HTERT RPE-1 (cell line): Measurements from ENCODE around the gene TAGAP.

Experiments
- in situ Hi-C: fragments of 300-500 bp; cut with MboI; formaldehyde crosslinking; loops from 4 replicates; pipeline ENCODE4 v1.14.3; 2020; ENCODE audit warnings: low sequenced_read_pairs

Gene TAGAP, protein sequence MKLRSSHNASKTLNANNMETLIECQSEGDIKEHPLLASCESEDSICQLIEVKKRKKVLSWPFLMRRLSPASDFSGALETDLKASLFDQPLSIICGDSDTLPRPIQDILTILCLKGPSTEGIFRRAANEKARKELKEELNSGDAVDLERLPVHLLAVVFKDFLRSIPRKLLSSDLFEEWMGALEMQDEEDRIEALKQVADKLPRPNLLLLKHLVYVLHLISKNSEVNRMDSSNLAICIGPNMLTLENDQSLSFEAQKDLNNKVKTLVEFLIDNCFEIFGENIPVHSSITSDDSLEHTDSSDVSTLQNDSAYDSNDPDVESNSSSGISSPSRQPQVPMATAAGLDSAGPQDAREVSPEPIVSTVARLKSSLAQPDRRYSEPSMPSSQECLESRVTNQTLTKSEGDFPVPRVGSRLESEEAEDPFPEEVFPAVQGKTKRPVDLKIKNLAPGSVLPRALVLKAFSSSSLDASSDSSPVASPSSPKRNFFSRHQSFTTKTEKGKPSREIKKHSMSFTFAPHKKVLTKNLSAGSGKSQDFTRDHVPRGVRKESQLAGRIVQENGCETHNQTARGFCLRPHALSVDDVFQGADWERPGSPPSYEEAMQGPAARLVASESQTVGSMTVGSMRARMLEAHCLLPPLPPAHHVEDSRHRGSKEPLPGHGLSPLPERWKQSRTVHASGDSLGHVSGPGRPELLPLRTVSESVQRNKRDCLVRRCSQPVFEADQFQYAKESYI

DNA sequence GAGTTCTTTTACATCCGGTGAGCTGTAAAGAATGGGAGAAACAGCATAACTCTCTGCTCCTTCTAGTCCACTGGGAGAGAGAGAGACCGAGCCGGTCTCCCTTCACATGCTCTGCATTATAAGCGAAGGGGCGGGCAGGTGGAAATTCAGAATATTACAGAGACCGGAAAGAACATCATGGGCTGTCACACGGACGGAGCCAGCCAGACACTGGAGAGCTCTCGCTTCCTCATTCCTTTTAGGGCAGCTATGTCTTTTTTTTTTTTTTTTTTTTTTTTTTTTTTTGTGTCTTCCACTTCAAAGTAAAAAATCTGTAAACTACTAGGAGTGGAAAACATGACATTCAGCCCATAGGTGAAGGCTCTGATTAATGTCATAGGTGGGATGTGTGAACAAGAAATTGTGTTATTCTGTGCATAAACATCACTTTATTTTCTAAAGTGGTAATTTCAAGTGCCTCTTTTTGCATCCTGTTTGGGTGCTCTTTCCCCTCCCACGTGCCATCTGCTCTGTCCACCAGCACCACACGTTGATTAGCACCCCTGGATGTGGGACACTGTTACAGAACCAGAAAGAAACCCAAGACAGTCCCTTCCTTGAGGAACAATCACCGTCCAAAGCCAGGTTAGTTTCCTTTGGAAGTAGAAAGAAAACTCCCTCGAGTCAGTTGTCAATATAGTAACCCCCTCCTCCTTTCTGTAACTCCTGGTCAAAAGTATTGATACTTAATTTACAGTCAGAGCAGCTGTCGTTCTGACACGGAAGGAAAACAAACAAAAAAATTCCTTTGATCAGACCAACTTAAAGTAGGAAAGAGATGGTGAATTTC, at the start of gene TAGAP:
TSS of gene TAGAP (minus strand) at position 93 of the 829 bp plus-strand sequence. CDS start 845 bp downstream, outside the sequence.
- in situ Hi-C loops: no loop called here

DNA sequence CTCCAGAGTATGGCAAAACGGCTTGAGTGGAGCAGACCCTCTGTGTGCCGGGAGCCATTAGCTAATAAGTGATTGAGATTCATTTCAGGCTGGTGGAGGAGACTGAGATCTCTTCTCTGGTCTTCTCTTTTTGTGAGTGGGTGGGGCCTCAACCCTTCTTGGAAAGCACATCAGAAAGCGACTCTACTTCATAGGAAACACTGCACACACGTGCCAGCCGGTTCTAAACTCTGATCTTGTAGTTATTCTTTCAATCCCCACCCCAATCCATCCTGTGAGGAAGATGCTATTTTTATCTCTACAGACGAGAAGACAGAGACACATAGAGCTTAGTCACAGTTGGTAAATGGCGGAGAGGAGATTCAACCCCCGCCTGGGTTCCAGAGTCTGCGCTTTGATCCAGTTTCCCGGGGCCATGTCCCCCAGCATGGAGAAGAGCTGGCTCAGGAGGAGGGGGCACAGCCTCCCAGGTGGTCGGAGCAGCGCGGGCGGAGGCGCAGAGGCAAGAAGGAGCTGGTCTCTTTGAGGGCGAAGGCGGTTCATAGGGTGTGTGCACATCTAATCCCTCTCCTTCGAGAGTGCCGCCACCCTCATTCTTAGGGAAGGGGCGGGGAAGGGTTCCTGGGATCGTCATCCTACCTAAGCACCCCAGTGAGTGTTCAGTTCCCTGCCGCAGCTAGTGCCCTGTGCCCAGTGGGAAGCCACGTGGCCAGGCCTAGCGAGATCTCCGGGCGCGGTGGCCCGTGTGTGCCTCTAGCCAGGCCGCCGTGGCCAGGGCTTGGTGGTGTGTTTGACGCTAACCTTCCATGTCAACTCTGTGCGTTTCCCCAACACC, 49.0 kb upstream of the TAGAP start:
- in situ Hi-C loops: no loop called here

DNA sequence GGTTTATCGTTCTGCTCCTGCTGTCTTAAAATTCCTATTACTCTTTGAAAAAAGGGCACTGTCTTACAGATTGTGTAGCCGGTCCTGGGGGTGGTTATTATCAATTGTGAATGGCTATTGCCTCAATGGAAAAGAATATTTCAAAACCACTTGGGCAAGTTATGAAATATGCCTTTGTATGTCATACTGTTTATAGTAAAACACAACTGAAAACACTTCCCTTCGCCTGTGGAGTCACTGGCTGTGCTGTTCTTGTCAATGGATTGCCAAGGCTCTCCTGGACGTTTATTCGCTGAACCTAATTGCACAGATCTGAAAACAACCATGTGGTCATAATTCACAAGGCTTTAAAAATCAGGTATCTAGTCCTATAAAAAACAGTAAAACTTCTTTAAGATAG, 47.8 kb upstream of the TAGAP start:
- in situ Hi-C loops: no loop called here

DNA sequence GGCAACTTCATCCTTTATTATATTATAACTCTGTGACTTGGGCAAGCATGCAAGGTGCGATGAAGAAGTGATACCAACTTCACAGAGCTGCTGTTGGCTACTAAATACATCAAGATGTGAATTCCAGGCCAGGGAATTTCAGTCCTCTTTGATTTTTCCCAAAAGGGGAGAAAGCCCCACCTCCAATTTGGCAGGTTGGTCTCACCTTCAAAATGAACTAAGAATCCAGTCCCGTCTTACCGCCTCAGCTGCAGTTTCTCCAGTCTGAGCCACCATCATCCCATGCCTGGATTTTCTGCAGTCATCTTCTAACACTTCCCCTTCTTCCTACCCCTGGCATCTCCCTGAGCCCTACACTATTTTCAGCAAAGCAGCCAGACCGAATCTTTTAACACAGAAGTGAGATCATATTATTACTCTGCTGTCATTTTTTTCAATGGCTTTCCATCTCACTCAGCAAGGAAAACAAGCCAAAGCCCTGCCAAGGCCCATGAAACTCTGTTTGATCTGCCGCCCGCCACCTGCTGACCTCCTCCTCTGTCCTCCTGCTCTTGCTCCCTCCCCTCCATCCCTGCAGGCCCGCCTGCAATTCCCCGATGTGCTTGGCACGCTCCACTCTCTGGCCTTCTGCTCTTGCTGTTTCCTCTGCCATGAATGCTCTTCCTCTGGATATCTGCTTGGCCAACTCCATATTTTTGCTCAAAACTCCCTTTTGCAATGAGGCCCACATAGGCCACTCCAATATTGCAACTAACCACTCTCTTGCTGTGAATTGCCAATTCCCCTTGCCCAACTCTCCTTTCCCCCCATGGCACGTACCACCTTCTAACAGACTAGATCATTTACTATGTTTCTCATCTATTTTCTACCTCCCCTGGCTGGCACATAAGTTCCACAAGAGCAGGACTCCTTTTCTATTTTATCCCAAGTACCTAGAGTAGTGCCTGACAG, 46.0 kb upstream of the TAGAP start:
- in situ Hi-C loops: no loop called here

- in situ Hi-C loops: no loop called here
Measured at GRCh38 chr6:159089909-159090308, 45.1 kb upstream of the TAGAP start.

GRCh38 chr6:159089443-159089842, 44.7 kb upstream of the TAGAP start:
- in situ Hi-C loops: no loop called here

DNA sequence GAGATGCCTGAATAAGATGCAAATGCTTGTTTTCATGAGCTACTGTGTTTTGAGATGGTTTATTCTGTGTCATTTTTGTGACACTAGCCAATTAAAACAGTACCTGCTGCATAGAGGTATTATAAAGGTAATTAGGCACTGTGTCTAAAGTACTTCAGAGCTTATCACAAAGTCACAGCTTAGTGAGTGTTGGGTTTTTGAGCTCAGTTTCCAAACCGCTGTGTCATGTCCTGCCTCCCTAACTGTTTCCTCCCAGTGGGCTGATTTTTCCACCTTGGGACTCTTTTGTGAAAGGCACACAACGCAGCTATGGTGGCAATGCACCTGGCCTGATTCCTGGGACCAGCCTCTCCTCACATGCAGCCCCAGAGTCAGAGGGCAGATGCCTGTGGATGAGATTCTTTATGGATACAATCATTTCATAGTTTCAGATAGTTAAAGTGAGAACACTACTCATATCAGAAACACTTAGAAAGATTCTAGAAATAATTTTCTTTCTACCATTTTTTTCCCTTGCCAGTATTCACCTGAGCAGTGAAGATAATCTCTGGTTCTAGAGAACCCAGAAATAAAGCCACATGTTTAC, 41.3 kb upstream of the TAGAP start:
- in situ Hi-C loops: no loop called here

- in situ Hi-C loops: no loop called here
Measured at GRCh38 chr6:159085396-159085895, 40.7 kb upstream of the TAGAP start.

- in situ Hi-C loops: no loop called here
Measured at GRCh38 chr6:159084493-159085091, 39.8 kb upstream of the TAGAP start.

GRCh38 chr6:159083146-159083545, 38.4 kb upstream of the TAGAP start:
- in situ Hi-C loops: no loop called here

- in situ Hi-C loops: no loop called here
Measured at GRCh38 chr6:159082039-159082815, 37.4 kb upstream of the TAGAP start.

DNA sequence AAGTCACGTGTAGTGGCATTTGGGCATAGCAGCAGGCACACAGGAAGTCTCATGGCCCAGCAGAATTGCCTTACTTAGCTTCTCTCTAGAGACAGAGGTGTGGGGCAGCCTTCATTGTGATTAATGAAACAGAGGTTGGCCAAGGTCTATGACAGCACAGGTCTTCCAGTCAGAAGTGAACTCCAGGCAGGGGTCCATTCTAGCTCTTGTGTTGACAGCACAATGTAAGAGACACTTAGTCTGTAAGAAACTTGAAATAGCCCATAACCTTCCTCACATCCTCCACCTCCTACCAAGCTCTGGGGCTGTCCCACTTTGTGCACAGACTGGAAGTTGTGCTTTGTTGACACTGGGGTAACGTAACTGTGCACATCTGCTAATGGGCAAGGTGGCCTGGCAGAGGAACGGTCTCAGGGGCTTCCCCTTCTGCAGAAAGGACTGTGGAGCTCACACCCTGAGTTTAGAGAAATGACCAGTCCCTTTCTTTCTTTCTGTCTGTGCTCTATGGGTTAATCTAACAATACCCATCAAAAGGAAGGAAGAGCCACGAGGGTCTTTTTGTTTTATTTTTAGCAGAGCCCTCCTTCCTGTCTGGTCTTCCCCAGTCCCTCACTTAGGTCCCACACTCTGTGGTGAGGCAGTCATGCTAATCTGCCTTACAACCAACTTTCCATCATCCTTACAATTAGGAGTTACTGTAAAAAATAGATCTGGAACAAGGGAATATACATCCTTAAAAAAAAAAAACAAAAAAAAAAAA, 35.6 kb upstream of the TAGAP start:
- in situ Hi-C loops: no loop called here

- in situ Hi-C loops: no loop called here
Measured at GRCh38 chr6:159079367-159079766, 34.6 kb upstream of the TAGAP start.

GRCh38 chr6:159077123-159077522, 32.3 kb upstream of the TAGAP start:
- in situ Hi-C loops: no loop called here

- in situ Hi-C loops: no loop called here
Measured at GRCh38 chr6:159075506-159076228, 30.9 kb upstream of the TAGAP start.

- in situ Hi-C loops: no loop called here
Measured at GRCh38 chr6:159074876-159075275, 30.1 kb upstream of the TAGAP start.
